Activated CD4-positive, alpha-beta T cell treated with anti-CD3 and anti-CD28 coated beads, Interleukin-2, Interleukin-4, amounts not matched to agents 100 ng/mL and 50 ng/mL, durations not matched to agents 16 hours and 8 hours (primary cell): ENCODE measurements around the gene JCAD.
"Not testable (repeated sequence)": the region's sequence is repeated elsewhere in the genome, so short reads cannot be mapped to it uniquely, and the experiment has no call there.

Source experiments
- DNase-seq: peaks from one replicate; pipeline ENCODE4 v3.0.0-alpha.2; 2020; ENCODE audit warnings: low spot score

Gene JCAD

GRCh38 chr10:29987471-29987870 is 71.9 kb downstream of the JCAD start:
- no peak for DNase-seq

GRCh38 chr10:29982997-29983648 is 76.3 kb downstream of the JCAD start:
- DNase-seq = no peak

GRCh38 chr10:29981510-29981909 is 77.9 kb downstream of the JCAD start:
- DNase-seq = no peak

- DNase-seq = no peak
Observed at GRCh38 chr10:29980084-29980483, 79.3 kb downstream of the JCAD start.

GRCh38 chr10:29979421-29979779 is 80.0 kb downstream of the JCAD start:
- DNase-seq = not testable (repeated sequence)

GRCh38 chr10:29977171-29977570 is 82.2 kb downstream of the JCAD start:
- DNase-seq = no peak

GRCh38 chr10:29976134-29976533 is 83.3 kb downstream of the JCAD start:
- DNase-seq = no peak

- no peak for DNase-seq
Observed at GRCh38 chr10:29974773-29975172, 84.6 kb downstream of the JCAD start.

- DNase-seq = no peak
Observed at GRCh38 chr10:29973921-29974320, 85.5 kb downstream of the JCAD start.

- no peak for DNase-seq
Observed at GRCh38 chr10:29970576-29970975, 88.8 kb downstream of the JCAD start.

- DNase-seq = no peak
Observed at GRCh38 chr10:29970012-29970396, 89.4 kb downstream of the JCAD start.

- DNase-seq = no peak
Observed at GRCh38 chr10:29969255-29970011, 90.0 kb downstream of the JCAD start.

- no peak for DNase-seq
Observed at GRCh38 chr10:29968585-29968984, 90.8 kb downstream of the JCAD start.

GRCh38 chr10:29966269-29966668 is 93.1 kb downstream of the JCAD start:
- no peak for DNase-seq
